ENCODE measurements around the gene B9D1.

DNA sequence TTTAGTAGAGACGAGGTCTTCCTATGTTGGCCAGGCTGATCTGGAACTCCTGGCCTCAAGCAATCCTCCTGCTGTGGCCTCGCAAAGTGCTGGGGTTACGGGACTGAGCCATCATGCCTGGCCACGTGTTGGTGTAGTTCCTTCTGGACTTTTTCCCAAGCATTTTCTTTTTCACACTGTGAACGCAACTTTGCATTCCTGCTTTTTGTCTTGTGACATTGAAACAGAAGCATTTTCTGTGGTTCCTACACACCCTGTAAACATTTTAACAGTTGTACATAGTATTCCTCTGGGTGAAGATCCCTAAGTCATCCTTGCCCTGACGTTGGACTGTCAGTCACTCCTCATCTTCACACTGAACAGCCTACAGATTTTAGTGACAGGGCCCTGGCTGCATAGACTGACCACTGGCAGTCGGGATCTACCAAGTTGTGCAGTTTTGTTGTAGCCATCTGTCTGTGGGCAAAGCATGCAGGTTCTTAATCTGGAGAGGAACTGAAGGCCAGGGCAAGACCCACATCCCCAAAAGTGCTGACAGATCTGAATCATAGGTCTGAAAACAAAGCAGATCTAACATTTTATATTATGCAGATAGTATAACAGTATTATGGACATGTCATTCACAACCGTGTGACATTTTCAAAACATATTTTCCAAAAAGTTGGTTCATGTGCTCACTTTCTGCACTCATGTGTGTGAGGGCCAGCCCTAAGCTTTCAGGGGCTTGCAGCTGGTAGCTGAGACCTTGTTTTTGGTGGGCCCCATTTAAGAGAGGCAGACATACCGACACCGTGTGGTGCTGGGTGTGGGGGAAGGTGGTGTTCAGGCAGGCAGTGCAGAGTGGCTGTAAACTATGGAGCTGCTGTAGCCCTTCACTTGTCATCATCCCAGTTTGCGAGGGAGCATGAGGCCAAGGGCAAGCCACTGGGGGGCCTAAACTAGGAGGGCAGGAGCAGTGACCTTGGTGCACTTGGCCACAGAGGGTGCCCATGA, 65.4 kb downstream of the B9D1 start:
- TF ChIP-seq, protein P1, sequence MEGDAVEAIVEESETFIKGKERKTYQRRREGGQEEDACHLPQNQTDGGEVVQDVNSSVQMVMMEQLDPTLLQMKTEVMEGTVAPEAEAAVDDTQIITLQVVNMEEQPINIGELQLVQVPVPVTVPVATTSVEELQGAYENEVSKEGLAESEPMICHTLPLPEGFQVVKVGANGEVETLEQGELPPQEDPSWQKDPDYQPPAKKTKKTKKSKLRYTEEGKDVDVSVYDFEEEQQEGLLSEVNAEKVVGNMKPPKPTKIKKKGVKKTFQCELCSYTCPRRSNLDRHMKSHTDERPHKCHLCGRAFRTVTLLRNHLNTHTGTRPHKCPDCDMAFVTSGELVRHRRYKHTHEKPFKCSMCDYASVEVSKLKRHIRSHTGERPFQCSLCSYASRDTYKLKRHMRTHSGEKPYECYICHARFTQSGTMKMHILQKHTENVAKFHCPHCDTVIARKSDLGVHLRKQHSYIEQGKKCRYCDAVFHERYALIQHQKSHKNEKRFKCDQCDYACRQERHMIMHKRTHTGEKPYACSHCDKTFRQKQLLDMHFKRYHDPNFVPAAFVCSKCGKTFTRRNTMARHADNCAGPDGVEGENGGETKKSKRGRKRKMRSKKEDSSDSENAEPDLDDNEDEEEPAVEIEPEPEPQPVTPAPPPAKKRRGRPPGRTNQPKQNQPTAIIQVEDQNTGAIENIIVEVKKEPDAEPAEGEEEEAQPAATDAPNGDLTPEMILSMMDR (IDR thresholded peaks at IDR 0.05) = no peak
- no peak for TF ChIP-seq POLR2AphosphoS5 (IDR thresholded peaks at IDR 0.05)
- no peak for TF ChIP-seq POLR2A (IDR thresholded peaks at IDR 0.05)
- TF ChIP-seq EP300 (IDR thresholded peaks at IDR 0.05) = no peak

Measured in stomach (tissue), 4 donors.